Raji (cell line): Measurements from ENCODE around the gene ANO4.

ENCODE experiments used
- POLR2A ChIP-seq: IDR thresholded peaks from 2 replicates; pipeline ENCODE4 v1.6.1; 2011; ENCODE audit warnings: low read depth, low read length, control low read depth; ENCODE audit not compliant: insufficient read depth

The ANO4 gene

DNA sequence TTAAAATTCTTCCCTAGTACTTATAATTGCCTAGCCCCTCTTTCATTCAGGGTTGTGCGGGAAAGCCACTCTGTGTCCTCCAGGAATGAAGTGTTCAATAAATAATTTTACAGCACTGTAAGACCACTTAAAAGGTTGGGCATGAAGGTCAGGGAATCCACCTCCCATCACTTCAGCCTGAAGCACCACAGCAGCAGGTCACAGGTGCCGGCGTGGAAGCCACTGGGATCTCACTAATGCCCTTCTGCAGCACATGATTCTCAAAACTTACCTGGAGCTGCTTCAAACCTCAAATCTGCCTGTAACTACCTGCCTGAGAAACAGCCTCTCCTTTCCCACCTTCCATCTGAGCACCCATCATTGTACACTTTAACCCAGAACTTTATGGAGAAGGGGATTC, 159.5 kb downstream of the ANO4 start:
- TF ChIP-seq POLR2A, result no peak

DNA sequence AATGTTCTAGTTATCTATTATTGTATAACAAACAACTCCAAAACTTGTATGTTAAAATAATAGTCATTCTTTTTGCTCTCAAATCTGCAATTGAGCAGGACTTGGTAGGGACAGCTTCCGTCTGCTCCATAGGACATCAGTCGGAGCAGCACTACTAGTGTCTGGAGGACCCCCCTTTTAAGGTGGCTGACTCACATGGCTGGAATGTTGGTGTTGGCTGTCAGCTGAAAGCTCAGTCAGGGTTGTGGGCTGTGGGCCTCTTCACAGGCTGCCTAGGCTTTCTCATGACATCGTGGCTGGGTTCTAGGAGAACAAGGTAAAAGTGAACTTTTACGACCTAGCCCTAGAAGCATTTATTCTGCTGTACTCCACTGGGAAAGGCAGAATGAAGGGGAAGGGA, 160.6 kb downstream of the ANO4 start:
- no peak for TF ChIP-seq POLR2A

- no peak for TF ChIP-seq POLR2A
These were observed 161.8 kb downstream of the ANO4 start for GRCh38 chr12:100956311-100956852.

DNA sequence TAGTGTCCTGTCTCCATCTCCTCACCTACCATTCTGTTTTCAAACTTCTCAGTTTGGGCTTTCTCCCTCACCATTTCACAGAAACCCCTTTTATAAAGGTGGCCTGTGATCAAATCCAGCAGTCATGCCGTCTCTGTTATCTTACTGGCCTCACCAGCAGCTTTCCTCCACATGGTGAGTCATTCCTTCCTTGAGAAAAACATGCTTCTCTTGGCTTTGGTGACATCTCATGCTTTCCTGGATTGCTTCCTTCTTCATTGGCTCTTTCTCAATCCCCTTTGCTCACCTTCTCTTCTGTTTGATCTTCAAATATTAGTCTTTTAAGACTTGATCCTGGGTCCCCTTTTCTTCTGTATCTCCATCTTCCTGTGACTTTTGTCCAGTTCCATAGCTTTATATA, 164.9 kb downstream of the ANO4 start:
- TF ChIP-seq POLR2A, result no peak

GRCh38 chr12:100962086-100962712, 167.6 kb downstream of the ANO4 start:
- TF ChIP-seq POLR2A, result no peak

DNA sequence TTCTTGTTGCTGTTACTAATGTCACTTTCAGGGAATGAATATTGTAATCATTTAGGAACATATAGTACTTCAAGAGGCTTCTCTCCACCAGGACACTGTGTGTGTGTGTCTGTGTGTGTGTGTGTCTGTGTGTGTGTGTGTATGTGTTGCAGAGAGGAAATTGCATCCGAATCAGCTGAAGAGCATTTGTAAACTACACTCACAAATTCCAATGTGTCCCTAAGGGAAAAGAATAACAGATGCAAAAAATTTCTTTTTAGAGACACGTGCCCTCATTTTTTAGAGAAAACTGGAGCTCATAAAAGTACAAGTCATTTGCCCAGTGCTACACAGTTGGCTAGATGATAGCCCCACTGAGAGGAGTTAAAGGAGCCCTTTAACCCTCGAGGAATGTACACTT, 168.8 kb downstream of the ANO4 start:
- TF ChIP-seq POLR2A, result no peak

DNA sequence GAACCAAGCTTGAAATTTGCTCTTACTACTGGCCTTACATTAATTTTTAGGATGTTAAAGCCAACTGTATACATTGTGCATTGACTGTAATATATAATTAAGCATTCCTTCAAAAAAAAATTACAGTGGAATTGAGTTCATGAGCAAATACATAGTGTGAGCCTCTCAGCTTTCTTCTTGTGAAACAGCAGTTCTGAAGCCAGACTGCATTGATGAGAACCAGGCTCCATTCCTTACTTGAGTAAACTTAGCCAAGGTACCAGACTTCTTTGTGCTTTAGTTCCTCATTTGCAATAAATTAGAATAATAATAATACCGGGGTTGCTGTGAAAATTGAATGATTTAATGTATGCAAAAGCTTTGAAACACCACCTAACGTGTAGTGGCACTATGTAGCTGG, 169.5 kb downstream of the ANO4 start:
- TF ChIP-seq POLR2A, result no peak

- TF ChIP-seq POLR2A, result no peak
These were observed 172.6 kb downstream of the ANO4 start for GRCh38 chr12:100967189-100967588.

DNA sequence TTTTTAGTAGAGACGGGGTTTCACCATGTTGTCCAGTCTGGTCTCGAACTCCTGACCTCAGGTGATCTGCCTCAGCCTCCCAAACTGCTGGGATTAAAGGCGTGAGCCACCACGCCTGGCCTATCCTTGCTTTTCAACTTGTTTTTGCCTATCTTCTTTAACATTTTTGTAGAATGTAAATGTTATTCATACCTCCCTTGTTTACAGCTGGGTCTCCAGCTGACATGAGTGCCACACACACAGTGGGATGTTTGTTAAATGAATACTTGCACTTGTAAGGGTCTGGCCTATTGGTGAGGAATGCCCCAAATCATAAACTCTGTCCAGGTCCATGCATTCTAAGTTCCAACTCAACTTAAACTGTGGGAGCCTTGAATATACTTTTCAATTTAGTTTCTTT, 176.3 kb downstream of the ANO4 start:
- no peak for TF ChIP-seq POLR2A

GRCh38 chr12:100972121-100972520, 177.5 kb downstream of the ANO4 start:
- TF ChIP-seq POLR2A, result no peak

GRCh38 chr12:100974341-100974740, 179.8 kb downstream of the ANO4 start:
- no peak for TF ChIP-seq POLR2A

DNA sequence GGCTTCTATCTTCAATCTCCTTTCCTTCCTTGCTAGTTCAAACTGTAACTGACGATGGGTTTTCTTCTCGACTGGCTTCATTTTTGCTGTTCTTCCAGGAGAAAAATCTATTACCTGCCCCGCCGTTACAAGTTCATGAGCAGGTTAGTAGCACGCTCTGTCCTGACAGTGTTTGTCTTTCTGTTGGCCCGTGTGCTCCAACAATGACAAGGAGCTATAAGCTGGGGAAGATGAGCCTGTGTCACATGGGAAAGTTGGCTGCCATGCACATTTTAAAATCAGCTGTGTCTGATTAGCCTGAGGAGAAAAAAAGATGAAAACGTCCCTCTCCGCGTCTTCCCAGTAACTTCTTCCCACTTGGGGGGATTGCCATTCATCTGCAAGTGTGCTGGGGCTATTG, 180.2 kb downstream of the ANO4 start:
- no peak for TF ChIP-seq POLR2A

- no peak for TF ChIP-seq POLR2A
These were observed 182.2 kb downstream of the ANO4 start for GRCh38 chr12:100976735-100977134.

DNA sequence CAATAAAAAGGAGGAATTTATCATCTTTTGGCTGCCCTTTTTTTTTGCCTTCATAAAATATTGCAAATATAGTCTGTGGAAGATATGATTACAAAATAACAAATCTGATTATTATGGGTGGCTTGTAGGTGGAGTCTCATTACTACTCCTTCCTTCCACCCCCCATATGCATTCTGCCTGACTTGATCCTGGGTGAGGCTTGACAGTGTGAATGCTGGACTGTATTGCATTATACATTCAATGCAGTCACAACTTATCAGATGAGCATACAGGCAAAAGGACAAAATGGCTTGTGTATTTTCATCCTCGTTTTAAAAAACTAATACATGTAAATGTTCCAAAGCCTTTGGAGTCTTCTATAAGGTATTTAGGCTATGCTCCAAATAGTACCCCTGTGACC, 186.3 kb downstream of the ANO4 start:
- no peak for TF ChIP-seq POLR2A

DNA sequence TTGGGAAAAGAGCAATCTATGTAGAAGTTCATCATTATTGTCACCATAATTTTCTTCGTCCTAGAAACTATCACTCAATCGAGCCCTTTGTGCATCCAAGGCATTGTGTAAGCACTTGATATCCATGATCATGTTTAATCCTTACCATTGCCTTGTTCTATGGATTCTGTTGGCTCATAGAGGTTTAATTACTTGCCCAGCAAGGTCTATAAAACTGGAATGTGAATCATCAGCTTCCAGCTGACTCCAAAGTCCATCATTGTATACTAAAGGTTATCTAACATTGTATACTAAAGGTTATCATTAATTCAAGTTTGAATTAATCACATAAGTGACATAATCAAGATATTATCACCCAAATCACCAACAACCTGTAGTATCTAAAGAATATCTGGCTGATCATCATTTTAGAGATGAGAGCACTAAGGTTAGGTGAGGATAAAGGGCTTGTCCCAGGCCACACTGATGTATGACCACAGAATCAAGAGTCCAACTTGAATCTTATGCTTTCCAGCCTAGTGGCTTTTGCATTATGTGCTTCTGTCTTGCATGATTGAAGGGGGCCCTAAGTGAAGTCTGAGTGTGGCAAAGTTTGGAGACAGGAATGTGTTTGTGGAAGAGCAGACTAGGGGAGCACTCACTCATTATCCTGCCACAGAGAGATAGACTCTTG, 188.1 kb downstream of the ANO4 start:
- no peak for TF ChIP-seq POLR2A

- TF ChIP-seq POLR2A, result no peak
These were observed 190.2 kb downstream of the ANO4 start for GRCh38 chr12:100984796-100985195.
